H9 (cell line): ENCODE data around the gene KCND2. TPM values are rescaled to one million over a fixed set of nuclear protein-coding genes. Genes with fewer than 3 reads are reported as not detected.

Source experiments
- DNase-seq: peaks from one replicate; pipeline ENCODE4 v3.0.0-alpha.2; 2017
- H2AFZ ChIP-seq: one replicate; pipeline ENCODE4 v1.6.1; 2013; ENCODE audit warnings: mild to moderate bottlenecking, low read length, control low read depth, moderate library complexity
- H2AK5ac ChIP-seq: 2 replicates; pipeline ENCODE4 v1.6.1; 2013; ENCODE audit warnings: low read length, control low read depth, mixed read lengths; ENCODE audit not compliant: insufficient read length
- H2BK120ac ChIP-seq: one replicate; pipeline ENCODE4 v1.6.1; 2013; ENCODE audit warnings: low read depth, mild to moderate bottlenecking, low read length, control low read depth, inconsistent platforms; ENCODE audit not compliant: poor library complexity, severe bottlenecking
- H2BK12ac ChIP-seq: 2 replicates; pipeline ENCODE4 v1.6.1; 2013; ENCODE audit warnings: low read length, control low read depth, mixed read lengths, low read depth; ENCODE audit not compliant: insufficient read length
- H2BK15ac ChIP-seq: 2 replicates; pipeline ENCODE4 v1.6.1; 2013; ENCODE audit warnings: low read depth, low read length, control low read depth
- H2BK20ac ChIP-seq: one replicate; pipeline ENCODE4 v1.6.1; 2013; ENCODE audit warnings: low read depth, mild to moderate bottlenecking, low read length, control low read depth, inconsistent platforms; ENCODE audit not compliant: poor library complexity, severe bottlenecking
- H2BK5ac ChIP-seq: 2 replicates; pipeline ENCODE4 v1.6.1; 2013; ENCODE audit warnings: low read length, control low read depth, mixed read lengths; ENCODE audit not compliant: insufficient read length
- H3K14ac ChIP-seq: 2 replicates; pipeline ENCODE4 v1.6.1; 2013; ENCODE audit warnings: low read length, control low read depth; ENCODE audit not compliant: insufficient read depth
- H3K18ac ChIP-seq: 2 replicates; pipeline ENCODE4 v1.6.1; 2013; ENCODE audit warnings: low read depth, mild to moderate bottlenecking, mixed read lengths, low read length, control low read depth; ENCODE audit not compliant: insufficient read length
- H3K23ac ChIP-seq: 2 replicates; pipeline ENCODE4 v1.6.1; 2013; ENCODE audit warnings: low read length, control low read depth, mixed read lengths, low read depth; ENCODE audit not compliant: insufficient read length
- H3K23me2 ChIP-seq: 2 replicates; pipeline ENCODE4 v1.6.1; 2013; ENCODE audit warnings: low read depth, mild to moderate bottlenecking, mixed read lengths, low read length, control low read depth; ENCODE audit not compliant: insufficient read length, poor library complexity, severe bottlenecking
- H3K27ac ChIP-seq: 2 replicates; pipeline ENCODE4 v1.5.1; 2013; ENCODE audit warnings: low read length, control low read depth, mixed read lengths, low read depth; ENCODE audit not compliant: insufficient read length
- H3K27me3 ChIP-seq: 2 replicates; pipeline ENCODE4 v1.6.1; 2013; ENCODE audit warnings: low read length, control low read depth, inconsistent platforms; ENCODE audit not compliant: insufficient read depth
- H3K4ac ChIP-seq: 2 replicates; pipeline ENCODE4 v1.6.1; 2013; ENCODE audit warnings: low read depth, mild to moderate bottlenecking, control low read depth, inconsistent platforms, low read length, moderate library complexity
- H3K4me1 ChIP-seq: 2 replicates; pipeline ENCODE4 v1.6.1; 2013; ENCODE audit warnings: low read length, control low read depth, inconsistent platforms; ENCODE audit not compliant: insufficient read depth
- H3K4me2 ChIP-seq: 2 replicates; pipeline ENCODE4 v1.6.1; 2013; ENCODE audit warnings: low read length, control low read depth, mixed read lengths; ENCODE audit not compliant: insufficient read length, insufficient read depth
- H3K56ac ChIP-seq: 2 replicates; pipeline ENCODE4 v1.6.1; 2013; ENCODE audit warnings: low read depth, mild to moderate bottlenecking, mixed read lengths, low read length, control low read depth; ENCODE audit not compliant: insufficient read length
- H3K79me1 ChIP-seq: 2 replicates; pipeline ENCODE4 v1.6.1; 2013; ENCODE audit warnings: low read depth, mild to moderate bottlenecking, moderate library complexity, low read length, control low read depth, inconsistent platforms; ENCODE audit not compliant: insufficient read depth, poor library complexity, severe bottlenecking
- H3K79me2 ChIP-seq: 2 replicates; pipeline ENCODE4 v1.6.1; 2013; ENCODE audit warnings: low read length, control low read depth, inconsistent platforms; ENCODE audit not compliant: insufficient read depth
- H3K9ac ChIP-seq: 2 replicates; pipeline ENCODE4 v1.6.1; 2013; ENCODE audit warnings: low read length, control low read depth, mixed read lengths; ENCODE audit not compliant: insufficient read length; ENCODE audit errors: extremely low read depth
- H3K9me3 ChIP-seq: one replicate; pipeline ENCODE4 v1.6.1; 2013; ENCODE audit warnings: low read depth, low read length, inconsistent platforms; ENCODE audit not compliant: control insufficient read depth
- H3T11ph ChIP-seq: one replicate; pipeline ENCODE4 v1.6.1; 2013; ENCODE audit warnings: mild to moderate bottlenecking, low read length, control low read depth, inconsistent platforms
- H4K20me1 ChIP-seq: one replicate; pipeline ENCODE4 v1.6.1; 2013; ENCODE audit not compliant: control insufficient read depth, insufficient read length, insufficient read depth
- H4K5ac ChIP-seq: 2 replicates; pipeline ENCODE4 v1.6.1; 2013; ENCODE audit warnings: low read depth, mild to moderate bottlenecking, mixed read lengths, low read length, control low read depth; ENCODE audit not compliant: insufficient read length
- H4K8ac ChIP-seq: replicated peaks from 2 replicates; pipeline ENCODE4 v1.6.1; 2013; ENCODE audit warnings: low read length, control low read depth, mixed read lengths, low read depth; ENCODE audit not compliant: insufficient read length
- H4K91ac ChIP-seq: 2 replicates; pipeline ENCODE4 v1.6.1; 2013; ENCODE audit warnings: low read depth, mild to moderate bottlenecking, moderate library complexity, mixed read lengths, low read length, control low read depth; ENCODE audit not compliant: insufficient read length
- H3K27ac Mint-ChIP-seq, 3 experiments: 2 replicates in 2 of 3; 3 replicates in 1 of 3; pipeline ENCODE4 v1.8.0; 2020 to 2021; ENCODE audit warnings: mixed read lengths in 3 of 3, mild to moderate bottlenecking in 1 of 3, moderate library complexity in 1 of 3
- H3K27me3 Mint-ChIP-seq: 2 replicates; pipeline ENCODE4 v1.8.0; 2021; ENCODE audit warnings: low read depth, mild to moderate bottlenecking, moderate library complexity, mixed read lengths
- H3K36me3 Mint-ChIP-seq, 3 experiments: 2 replicates in 2 of 3; 3 replicates in 1 of 3; pipeline ENCODE4 v1.8.0; 2020 to 2021; ENCODE audit warnings: low read depth in 3 of 3, mixed read lengths in 3 of 3; ENCODE audit not compliant: insufficient read depth in 1 of 3
- H3K4me1 Mint-ChIP-seq, 2 experiments: 2 replicates each; pipeline ENCODE4 v1.8.0; 2020; ENCODE audit warnings: mixed read lengths in 2 of 2
- H3K4me3 Mint-ChIP-seq, 2 experiments: 2 replicates in 1 of 2; 3 replicates in 1 of 2; pipeline ENCODE4 v1.8.0; 2020 to 2021; ENCODE audit warnings: mild to moderate bottlenecking in 2 of 2, mixed read lengths in 2 of 2, moderate library complexity in 1 of 2
- H3K9me3 Mint-ChIP-seq, 2 experiments: 2 replicates in 1 of 2; 3 replicates in 1 of 2; pipeline ENCODE4 v1.8.0; 2020; ENCODE audit warnings: mild to moderate bottlenecking in 2 of 2, mixed read lengths in 2 of 2, moderate library complexity in 1 of 2
- WGBS: extraction: QIAGEN DNeasy Blood & Tissue Kit; methylation state at CpG from one replicate; pipeline ENCODE4 v1.1.7; 2013; ENCODE audit warnings: missing lambda C conversion rate, low lambda C conversion rate, mixed read lengths; ENCODE audit not compliant: insufficient read length; ENCODE audit errors: extremely low coverage; 5-methylcytosine and 5-hydroxymethylcytosine counted together
- total RNA-seq: library from RNA; stranded (reverse); gene quantifications from 2 replicates; pipeline ENCODE4 v1.2.1, GENCODE V29; 2021
- TF ChIP-seq, protein P1 (sequence below): fragments of 200-600 bp; sonication (generic); conservative IDR thresholded peaks from 3 replicates; pipeline ENCODE4 v1.8.0; 2021; ENCODE audit warnings: antibody characterized with exemption, mild to moderate bottlenecking

The KCND2 gene
- total RNA-seq, 1 experiment from 2014 or later: 6.4 TPM

DNA sequence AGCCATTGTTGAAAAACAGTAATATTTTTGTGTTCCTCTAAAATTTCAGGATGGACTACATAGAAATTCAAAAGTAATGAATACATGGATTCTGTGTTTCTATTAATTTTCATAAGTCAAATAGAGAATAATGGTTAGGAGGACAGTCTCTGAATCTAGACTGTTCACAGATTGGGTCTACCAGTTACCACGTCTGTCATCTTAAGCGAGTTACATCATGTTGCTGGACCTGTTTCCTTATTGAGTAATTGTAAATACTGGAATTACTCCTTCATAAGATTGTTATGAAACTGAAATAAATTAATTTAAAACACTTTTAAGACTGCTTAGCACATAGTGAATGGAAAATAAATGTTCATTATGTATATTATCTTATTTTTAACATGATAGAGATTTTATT lies 172.3 kb downstream of the KCND2 start:
- Histone ChIP-seq H3K14ac (no peak overlapping the region), H2BK12ac (no peak overlapping the region), H2BK15ac (no peak overlapping the region), H4K8ac (no peak overlapping the region), H2BK120ac (no peak overlapping the region), H3K56ac (no peak overlapping the region), H3T11ph (no peak overlapping the region), H3K79me1 (no peaks in the 10 kb centered on the region), H3K79me2 (no peaks in the 10 kb centered on the region), H3K9ac (no peak overlapping the region), H2BK5ac (no peak overlapping the region), H3K4ac (no peak overlapping the region), H4K20me1 (no peaks in the 10 kb centered on the region), H3K4me2 (no peak overlapping the region), H3K9me3 (no peaks in the 10 kb centered on the region), H3K23me2 (no peaks in the 10 kb centered on the region), H2BK20ac (no peak overlapping the region), H3K27ac (no peak overlapping the region), H4K5ac (no peak overlapping the region), H3K4me1 (no peaks in the 10 kb centered on the region; the same call in 1 of the 2 replicates), H3K27me3 (no peaks in the 10 kb centered on the region), H3K23ac (no peak overlapping the region), H2AK5ac (no peak overlapping the region), H3K18ac (no peak overlapping the region), H2AFZ (no peak overlapping the region), H4K91ac (no peak overlapping the region)
- no peaks in the 10 kb centered on the region for H3K27me3 Mint-ChIP-seq
- H3K4me1 Mint-ChIP-seq: no peaks in the 10 kb centered on the region
- no peak overlapping the region for H3K4me3 Mint-ChIP-seq
- WGBS: no CpG with 5 or more reads among the region's 2 CpGs
- TF ChIP-seq, protein P1, sequence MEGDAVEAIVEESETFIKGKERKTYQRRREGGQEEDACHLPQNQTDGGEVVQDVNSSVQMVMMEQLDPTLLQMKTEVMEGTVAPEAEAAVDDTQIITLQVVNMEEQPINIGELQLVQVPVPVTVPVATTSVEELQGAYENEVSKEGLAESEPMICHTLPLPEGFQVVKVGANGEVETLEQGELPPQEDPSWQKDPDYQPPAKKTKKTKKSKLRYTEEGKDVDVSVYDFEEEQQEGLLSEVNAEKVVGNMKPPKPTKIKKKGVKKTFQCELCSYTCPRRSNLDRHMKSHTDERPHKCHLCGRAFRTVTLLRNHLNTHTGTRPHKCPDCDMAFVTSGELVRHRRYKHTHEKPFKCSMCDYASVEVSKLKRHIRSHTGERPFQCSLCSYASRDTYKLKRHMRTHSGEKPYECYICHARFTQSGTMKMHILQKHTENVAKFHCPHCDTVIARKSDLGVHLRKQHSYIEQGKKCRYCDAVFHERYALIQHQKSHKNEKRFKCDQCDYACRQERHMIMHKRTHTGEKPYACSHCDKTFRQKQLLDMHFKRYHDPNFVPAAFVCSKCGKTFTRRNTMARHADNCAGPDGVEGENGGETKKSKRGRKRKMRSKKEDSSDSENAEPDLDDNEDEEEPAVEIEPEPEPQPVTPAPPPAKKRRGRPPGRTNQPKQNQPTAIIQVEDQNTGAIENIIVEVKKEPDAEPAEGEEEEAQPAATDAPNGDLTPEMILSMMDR: no peak
- H3K9me3 Mint-ChIP-seq: peaks cover 3 to 9% of the 10 kb centered on the region in 2 experiments; a peak in 4 of 5 replicates
- no peak overlapping the region for H3K27ac Mint-ChIP-seq
- no peak for DNase-seq
- peaks cover 0 to 1% (median 0%) of the 10 kb centered on the region in 3 experiments; a peak in 5 of 7 replicates for H3K36me3 Mint-ChIP-seq
